Mesothelial cell of epicardium (in vitro differentiated cells): ENCODE data around the gene RAE1. TPM values are rescaled to one million over a fixed set of nuclear protein-coding genes. Genes with fewer than 3 reads are reported as not detected.

ENCODE experiments used
- DNase-seq, 2 experiments: peaks; one replicate each; pipeline ENCODE4 v3.0.0; 2021; ENCODE audit warnings: low spot score in 2 of 2; ENCODE audit not compliant: unreplicated experiment in 2 of 2
- H3K27ac Mint-ChIP-seq: 2 replicates; pipeline ENCODE4 v1.8.0; 2021; ENCODE audit warnings: mixed read lengths
- H3K27me3 Mint-ChIP-seq: 2 replicates; pipeline ENCODE4 v1.8.0; 2021; ENCODE audit warnings: low read depth, mixed read lengths
- H3K36me3 Mint-ChIP-seq: 2 replicates; pipeline ENCODE4 v1.8.0; 2021; ENCODE audit warnings: mixed read lengths
- H3K4me1 Mint-ChIP-seq: 2 replicates; pipeline ENCODE4 v1.8.0; 2021; ENCODE audit warnings: mixed read lengths
- H3K4me3 Mint-ChIP-seq: 2 replicates; pipeline ENCODE4 v1.8.0; 2021; ENCODE audit warnings: mild to moderate bottlenecking, moderate library complexity, mixed read lengths
- H3K9me3 Mint-ChIP-seq: 2 replicates; pipeline ENCODE4 v1.8.0; 2021; ENCODE audit warnings: mixed read lengths
- total RNA-seq: library from RNA; stranded (reverse); gene quantifications from 3 replicates; pipeline ENCODE4 v1.2.1, GENCODE V29; 2021
- TF ChIP-seq, protein P1 (sequence below): fragments of 200-600 bp; sonication (generic); IDR thresholded peaks from one replicate; pipeline ENCODE4 v1.5.0; 2021; ENCODE audit warnings: antibody characterized with exemption; ENCODE audit not compliant: unreplicated experiment

The RAE1 gene
- total RNA-seq, 1 donor from 2014 or later: 44.4 TPM

DNA sequence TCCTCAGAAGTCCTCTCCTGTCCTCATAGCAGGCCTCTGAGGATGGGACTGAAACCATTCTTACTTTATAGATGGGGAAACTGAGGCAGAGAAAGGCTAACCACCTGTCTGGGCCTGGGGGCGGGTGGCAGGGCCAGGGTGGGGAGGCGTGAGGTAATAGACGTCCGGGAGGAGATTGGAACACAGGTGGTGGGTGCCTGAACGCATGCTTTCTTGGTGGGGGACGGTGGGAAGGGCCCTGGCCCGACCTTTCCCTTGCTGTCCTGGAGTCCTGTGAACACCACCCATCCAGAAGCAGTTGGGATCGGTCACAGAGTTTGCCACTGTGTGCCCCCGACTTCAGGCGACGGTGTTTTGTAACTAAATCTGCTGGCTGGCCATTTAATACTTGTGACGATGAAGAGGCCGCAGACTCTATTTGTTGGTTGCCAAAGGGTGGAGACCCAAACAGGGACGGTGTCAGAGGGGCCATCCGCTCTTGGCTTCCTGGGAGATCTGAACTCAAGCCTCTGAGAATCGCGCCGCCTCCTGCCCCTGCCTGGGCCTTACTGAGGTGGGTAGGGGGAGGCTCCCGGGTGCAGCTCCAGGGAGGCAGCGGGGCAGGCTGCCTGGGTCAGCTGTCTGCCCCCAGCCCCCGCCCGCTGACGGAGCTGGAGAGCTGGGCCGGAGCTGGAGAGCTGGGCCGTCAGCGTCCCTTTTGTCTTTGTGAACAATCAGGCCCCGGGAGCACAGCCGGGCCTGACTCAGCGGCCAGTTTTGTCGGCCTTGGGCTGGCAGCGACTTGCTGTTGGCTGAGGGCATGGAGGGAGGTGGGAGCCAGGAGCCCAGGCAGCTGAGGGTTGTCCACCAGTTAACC, 44.3 kb downstream of the RAE1 start:
- H3K27me3 Mint-ChIP-seq: no peaks in the 10 kb centered on the region
- TF ChIP-seq, protein P1, sequence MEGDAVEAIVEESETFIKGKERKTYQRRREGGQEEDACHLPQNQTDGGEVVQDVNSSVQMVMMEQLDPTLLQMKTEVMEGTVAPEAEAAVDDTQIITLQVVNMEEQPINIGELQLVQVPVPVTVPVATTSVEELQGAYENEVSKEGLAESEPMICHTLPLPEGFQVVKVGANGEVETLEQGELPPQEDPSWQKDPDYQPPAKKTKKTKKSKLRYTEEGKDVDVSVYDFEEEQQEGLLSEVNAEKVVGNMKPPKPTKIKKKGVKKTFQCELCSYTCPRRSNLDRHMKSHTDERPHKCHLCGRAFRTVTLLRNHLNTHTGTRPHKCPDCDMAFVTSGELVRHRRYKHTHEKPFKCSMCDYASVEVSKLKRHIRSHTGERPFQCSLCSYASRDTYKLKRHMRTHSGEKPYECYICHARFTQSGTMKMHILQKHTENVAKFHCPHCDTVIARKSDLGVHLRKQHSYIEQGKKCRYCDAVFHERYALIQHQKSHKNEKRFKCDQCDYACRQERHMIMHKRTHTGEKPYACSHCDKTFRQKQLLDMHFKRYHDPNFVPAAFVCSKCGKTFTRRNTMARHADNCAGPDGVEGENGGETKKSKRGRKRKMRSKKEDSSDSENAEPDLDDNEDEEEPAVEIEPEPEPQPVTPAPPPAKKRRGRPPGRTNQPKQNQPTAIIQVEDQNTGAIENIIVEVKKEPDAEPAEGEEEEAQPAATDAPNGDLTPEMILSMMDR: no peak
- peaks cover 30% of the 10 kb centered on the region for H3K4me1 Mint-ChIP-seq
- H3K27ac Mint-ChIP-seq: no peak overlapping the region
- peaks cover 23% of the 10 kb centered on the region for H3K36me3 Mint-ChIP-seq
- DNase-seq: no peak
- no peak overlapping the region for H3K4me3 Mint-ChIP-seq
- no peaks in the 10 kb centered on the region for H3K9me3 Mint-ChIP-seq

DNA sequence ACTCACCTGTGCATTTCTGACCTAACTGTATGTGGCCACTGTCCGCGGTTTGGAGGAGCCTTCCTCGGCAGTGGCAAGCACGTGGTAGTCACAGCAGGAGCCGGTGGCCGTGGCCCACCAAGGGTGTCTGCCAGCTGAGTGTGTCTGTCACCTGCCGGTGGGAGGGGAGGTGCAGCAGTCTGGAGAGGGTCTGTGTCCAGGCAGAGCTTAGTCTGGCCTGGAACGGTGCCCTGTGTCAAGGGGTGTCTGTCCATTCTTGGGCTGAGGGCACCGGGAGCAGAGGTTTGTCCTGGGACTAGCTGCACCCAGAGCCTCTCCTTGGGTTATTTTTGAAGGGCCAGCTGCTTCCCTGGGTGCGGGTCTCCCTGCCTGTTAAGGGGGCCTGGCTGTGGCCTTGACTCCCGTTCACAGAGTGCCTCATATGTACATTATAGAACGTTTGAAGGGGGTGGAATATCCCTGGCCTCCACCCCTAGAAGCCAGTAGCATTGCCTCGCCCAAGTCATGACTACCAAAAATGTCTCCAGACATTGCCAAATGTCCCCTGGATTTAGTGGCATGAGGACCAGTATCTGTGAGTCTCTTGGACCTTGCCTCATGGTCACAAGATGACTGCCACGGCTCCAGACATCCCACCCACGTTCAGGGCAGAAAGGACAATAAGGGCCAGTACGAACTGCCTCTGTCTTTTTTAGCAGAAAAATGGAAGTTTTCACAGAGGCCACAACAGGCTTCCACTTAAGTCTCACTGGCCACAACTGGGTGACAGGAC, 45.3 kb downstream of the RAE1 start:
- no peak for DNase-seq
- Mint-ChIP-seq H3K27me3 (no peaks in the 10 kb centered on the region), H3K9me3 (no peaks in the 10 kb centered on the region), H3K27ac (no peak overlapping the region), H3K4me3 (no peak overlapping the region), H3K36me3 (peaks cover 24% of the 10 kb centered on the region), H3K4me1 (peaks cover 26% of the 10 kb centered on the region)
- TF ChIP-seq, protein P1: no peak

DNA sequence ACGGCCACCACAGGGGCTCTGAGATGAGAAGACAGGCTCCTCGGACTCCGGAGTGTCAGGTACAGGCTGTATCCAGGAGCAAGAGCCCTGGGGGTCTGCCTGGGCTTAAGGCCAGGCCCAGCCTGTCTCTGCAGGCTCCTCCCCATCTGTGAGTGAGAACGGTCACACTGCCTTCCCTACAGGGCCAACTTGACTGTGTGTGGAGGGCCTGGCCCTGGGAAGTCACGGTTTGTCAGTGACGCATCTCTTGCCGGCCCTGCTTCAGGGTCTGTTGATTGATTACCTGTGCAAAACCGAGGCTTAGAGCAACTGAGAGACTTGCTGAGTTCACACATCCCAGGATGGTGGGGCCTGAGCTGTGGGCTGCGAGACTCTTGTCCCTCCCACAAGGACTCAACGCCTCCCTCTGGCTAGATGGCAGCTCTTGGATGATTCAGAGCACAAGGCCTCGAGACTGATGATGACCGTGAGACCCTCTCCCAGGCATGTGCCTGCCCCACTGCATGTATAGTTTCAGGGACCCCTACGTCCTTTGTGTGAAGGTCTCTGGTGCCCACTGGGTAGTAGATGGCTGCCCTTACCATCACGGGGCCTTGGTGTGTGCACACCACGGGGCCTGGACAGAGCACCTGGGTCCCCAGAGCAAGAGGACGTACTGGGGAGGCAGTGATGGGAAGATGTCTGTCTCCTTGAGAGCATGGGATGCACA, 46.1 kb downstream of the RAE1 start:
- peaks cover 24% of the 10 kb centered on the region for H3K4me1 Mint-ChIP-seq
- no peak overlapping the region for H3K4me3 Mint-ChIP-seq
- TF ChIP-seq, protein P1: no peak
- no peak for DNase-seq
- no peak overlapping the region for H3K27ac Mint-ChIP-seq
- no peaks in the 10 kb centered on the region for H3K27me3 Mint-ChIP-seq
- peaks cover 30% of the 10 kb centered on the region for H3K36me3 Mint-ChIP-seq
- H3K9me3 Mint-ChIP-seq: no peaks in the 10 kb centered on the region

GRCh38 chr20:57397693-57398108, 46.6 kb downstream of the RAE1 start:
- Mint-ChIP-seq H3K27me3 (no peaks in the 10 kb centered on the region), H3K36me3 (peaks cover 31% of the 10 kb centered on the region), H3K4me3 (no peak overlapping the region), H3K4me1 (peaks cover 18% of the 10 kb centered on the region), H3K9me3 (no peaks in the 10 kb centered on the region), H3K27ac (no peak overlapping the region)
- TF ChIP-seq, protein P1: no peak
- DNase-seq: no peak

DNA sequence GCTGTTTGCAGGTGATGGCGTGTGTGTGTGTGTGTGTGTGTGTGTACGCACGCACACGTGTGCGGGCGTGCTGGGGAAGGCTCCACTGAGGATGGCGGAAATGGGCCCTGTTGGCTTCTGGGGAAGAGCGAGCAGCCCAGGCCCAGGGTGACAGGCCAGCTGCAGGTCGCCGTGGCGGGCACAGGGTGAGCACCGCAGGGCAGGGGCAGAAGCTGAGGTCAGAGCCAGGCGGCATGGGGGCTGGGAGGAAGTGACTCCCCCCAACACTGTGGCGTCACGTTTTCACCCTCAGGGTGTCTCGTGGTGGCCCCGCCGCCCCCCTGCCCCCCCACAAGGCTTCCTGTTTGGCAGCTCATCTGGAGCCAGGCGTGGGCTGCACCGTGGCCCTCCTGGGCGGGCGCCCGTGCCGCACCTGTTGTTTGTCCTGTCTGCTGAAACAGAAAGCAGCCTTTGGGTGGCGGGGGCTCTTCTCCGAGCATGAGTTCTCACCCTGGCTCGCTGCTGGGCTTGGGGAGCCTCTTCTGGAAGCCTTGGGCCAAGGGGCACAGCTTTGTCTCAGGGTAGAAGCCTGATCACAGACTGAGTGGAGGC, 47.3 kb downstream of the RAE1 start:
- Mint-ChIP-seq H3K27ac (no peak overlapping the region), H3K9me3 (no peaks in the 10 kb centered on the region), H3K4me3 (no peak overlapping the region), H3K36me3 (peaks cover 30% of the 10 kb centered on the region), H3K27me3 (no peaks in the 10 kb centered on the region), H3K4me1 (peaks cover 13% of the 10 kb centered on the region)
- no peak for DNase-seq
- TF ChIP-seq, protein P1: no peak
